Activated T-cell treated with anti-CD3 and anti-CD28 coated beads, Interleukin-2, amount 50 U/mL, for 4 hours (primary cell): ENCODE data around the gene NUDT6. TPM values are rescaled to one million over a fixed set of nuclear protein-coding genes. Genes with fewer than 3 reads are reported as not detected.
"Not testable (repeated sequence)": the region's sequence is repeated elsewhere in the genome, so short reads cannot be mapped to it uniquely, and the experiment has no call there.

Experiments
- ATAC-seq, 2 donors: fragments of 200-7000 bp; cut with Tn5 transposase; one replicate each; pipeline ENCODE4 v1.10.0; 2021
- DNase-seq: peaks from one replicate; pipeline ENCODE4 v3.0.0-alpha.2; 2020
- H3K27me3 Mint-ChIP-seq: one replicate; pipeline ENCODE4 v1.8.0; 2021; ENCODE audit warnings: low read depth, mixed read lengths
- H3K36me3 Mint-ChIP-seq: one replicate; pipeline ENCODE4 v1.8.0; 2022; ENCODE audit warnings: mixed read lengths; ENCODE audit not compliant: insufficient read depth
- H3K4me1 Mint-ChIP-seq: one replicate; pipeline ENCODE4 v1.8.0; 2021; ENCODE audit warnings: low read depth, mixed read lengths
- H3K4me3 Mint-ChIP-seq: one replicate; pipeline ENCODE4 v1.8.0; 2021; ENCODE audit warnings: mild to moderate bottlenecking, moderate library complexity, mixed read lengths
- H3K9me3 Mint-ChIP-seq: one replicate; pipeline ENCODE4 v1.8.0; 2021; ENCODE audit warnings: mixed read lengths
- total RNA-seq, 3 donors: library from RNA; stranded (reverse); gene quantifications; one replicate each; pipeline ENCODE4 v1.2.1, GENCODE V29; 2021

The NUDT6 gene
- total RNA-seq, 3 donors from 2014 or later, result 1.0 to 2.0 (median 1.7) TPM

DNA sequence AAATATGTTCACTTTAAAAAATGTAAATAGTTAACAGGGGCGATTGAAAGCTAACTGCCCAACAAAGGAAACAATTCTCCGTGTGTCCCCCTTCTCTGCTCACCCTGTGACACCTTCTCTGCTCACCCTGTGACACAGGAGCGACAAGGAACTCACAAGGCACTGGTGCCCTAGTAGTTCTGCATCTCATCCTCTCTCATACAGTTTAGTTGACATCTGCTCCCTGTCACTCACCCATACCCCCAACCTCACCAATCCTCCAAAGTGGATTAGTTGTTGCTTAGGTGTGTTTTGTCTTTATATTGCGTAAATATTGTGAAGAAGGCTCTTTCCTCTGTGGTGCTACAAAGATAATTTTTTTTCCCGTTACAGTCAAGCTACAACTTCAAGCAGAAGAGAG, 46.4 kb downstream of the NUDT6 start:
- no peak for DNase-seq
- peaks cover 4% of the 10 kb centered on the region for H3K9me3 Mint-ChIP-seq
- ATAC-seq, result no peak
- H3K4me1 Mint-ChIP-seq, result no peaks in the 10 kb centered on the region
- peaks cover 2% of the 10 kb centered on the region for H3K36me3 Mint-ChIP-seq
- H3K27me3 Mint-ChIP-seq, result peaks cover 24% of the 10 kb centered on the region
- no peak overlapping the region for H3K4me3 Mint-ChIP-seq

DNA sequence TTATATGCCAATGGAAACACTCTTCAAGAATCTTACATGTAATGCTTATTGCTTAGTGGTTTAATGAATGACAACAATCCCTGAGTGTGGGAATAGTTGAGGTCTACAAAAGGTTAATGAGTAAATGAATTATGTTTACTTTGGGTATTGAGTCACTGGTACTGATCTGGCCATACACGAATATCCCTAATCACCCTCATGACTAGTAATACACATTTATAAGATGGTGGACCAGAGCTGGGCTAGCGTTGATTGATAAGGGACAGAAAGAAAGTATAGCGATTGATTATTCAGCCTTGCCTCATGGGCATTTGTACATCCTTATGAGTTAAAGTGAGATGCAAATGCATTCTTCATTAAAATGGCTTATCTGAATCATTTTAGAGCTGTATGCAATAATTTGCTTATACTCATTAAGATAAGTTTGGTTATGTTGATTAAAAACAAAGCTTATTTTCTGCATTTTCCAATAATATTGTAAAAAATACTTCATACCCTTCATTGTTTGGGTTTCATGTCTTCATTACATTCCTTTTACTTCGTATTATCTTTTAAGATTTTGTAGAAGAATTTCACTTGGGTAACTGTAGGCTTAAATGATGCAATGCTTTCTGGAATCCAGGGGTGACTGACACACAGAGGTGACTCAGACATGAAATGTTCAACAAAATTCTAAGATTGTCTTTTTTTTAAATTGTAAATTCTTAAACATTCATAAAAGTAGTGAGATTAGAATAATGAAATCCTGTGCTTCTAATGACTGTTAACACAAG, 48.4 kb downstream of the NUDT6 start:
- Mint-ChIP-seq H3K27me3 (peaks cover 31% of the 10 kb centered on the region), H3K4me3 (no peak overlapping the region), H3K4me1 (no peaks in the 10 kb centered on the region), H3K9me3 (peaks cover 4% of the 10 kb centered on the region), H3K36me3 (no peaks in the 10 kb centered on the region)
- DNase-seq (no peak), ATAC-seq (no peak)

DNA sequence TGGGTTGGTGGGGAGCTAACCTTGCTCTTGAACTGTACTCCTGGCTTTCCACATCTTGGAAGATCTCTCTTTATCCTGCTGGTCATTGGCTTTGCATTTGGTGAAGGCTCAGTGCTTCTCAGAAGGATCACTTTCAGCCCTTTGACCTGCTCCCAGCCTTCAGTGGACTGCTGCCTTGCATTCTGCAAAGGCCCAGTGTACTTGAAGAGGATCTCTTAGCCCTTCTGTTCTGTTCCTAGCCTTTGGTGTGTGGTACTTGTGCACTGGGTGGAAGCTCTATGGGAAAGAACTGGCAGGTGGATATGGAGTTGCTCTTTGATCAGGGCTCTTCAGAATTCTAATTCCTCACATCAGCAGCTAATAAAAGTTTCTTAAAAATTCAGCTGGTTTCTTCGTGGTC, 49.3 kb downstream of the NUDT6 start:
- Mint-ChIP-seq H3K27me3 (peaks cover 36% of the 10 kb centered on the region), H3K4me1 (no peaks in the 10 kb centered on the region), H3K4me3 (no peak overlapping the region), H3K9me3 (peaks cover 4% of the 10 kb centered on the region), H3K36me3 (no peaks in the 10 kb centered on the region)
- no peak for ATAC-seq
- DNase-seq, result no peak

DNA sequence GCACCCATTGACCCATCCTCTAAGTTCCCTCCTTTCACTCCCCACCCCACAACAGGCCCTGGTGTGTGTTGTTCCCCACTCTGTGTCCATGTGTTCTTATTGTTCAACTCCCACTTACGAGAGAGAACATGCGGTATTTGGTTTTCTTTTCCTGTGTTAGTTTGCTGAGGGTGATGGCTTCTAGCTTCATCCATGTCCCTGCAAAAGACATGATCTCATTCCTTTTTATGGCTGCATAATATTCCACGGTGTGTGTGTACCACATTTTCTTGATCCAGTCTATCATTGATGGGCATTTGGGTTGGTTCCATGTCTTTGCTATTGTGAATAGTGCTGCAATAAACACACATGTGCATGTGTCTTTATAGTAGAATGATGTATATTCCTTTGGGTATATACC, 54.2 kb downstream of the NUDT6 start:
- not testable (repeated sequence) for ATAC-seq, H3K4me1 Mint-ChIP-seq, H3K36me3 Mint-ChIP-seq, H3K4me3 Mint-ChIP-seq, H3K9me3 Mint-ChIP-seq, DNase-seq
- peaks cover 35% of the 10 kb centered on the region for H3K27me3 Mint-ChIP-seq

DNA sequence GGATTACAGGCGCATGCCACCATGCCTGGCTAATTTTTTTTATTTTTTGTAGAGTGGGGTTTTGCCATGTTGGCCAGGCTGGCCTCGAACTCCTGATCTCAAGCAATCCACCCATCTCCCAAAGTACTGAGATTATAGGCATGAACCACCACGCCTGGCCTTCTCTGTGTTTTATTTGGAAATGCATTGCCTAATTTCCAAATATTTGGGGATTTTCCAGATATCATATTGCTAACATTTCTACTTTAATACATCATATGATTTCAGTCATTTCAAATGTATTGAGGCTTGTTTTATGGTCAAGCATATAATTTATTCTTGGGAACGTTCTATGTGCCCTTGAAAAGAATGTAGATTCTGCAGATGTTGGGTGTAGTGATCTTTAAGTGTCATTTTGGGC, 57.0 kb downstream of the NUDT6 start:
- Mint-ChIP-seq H3K27me3 (peaks cover 26% of the 10 kb centered on the region), H3K36me3 (no peaks in the 10 kb centered on the region), H3K4me1 (no peaks in the 10 kb centered on the region), H3K4me3 (no peak overlapping the region), H3K9me3 (no peaks in the 10 kb centered on the region)
- no peak for DNase-seq
- no peak for ATAC-seq

DNA sequence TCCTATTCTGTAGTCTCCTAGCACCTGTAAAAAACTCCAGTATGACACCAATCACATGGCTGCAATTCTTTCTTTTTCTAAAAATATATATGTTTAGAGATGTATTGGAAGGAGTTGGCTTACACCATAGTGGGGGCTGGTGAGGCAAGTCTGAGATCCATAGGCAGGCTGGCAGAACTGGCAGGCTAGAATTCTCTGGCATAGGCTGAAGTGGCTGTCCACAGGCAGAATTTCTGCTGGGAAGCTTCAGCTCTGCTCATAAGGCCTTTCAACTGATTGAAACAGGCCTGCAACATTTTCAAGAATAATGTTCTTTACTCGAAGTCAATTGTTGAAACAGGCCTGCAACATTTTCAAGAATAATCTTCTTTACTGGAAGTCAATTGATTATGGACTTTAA, 58.8 kb downstream of the NUDT6 start:
- no peak for ATAC-seq
- DNase-seq, result no peak
- H3K36me3 Mint-ChIP-seq, result no peaks in the 10 kb centered on the region
- H3K4me3 Mint-ChIP-seq, result no peak overlapping the region
- H3K9me3 Mint-ChIP-seq, result no peaks in the 10 kb centered on the region
- H3K4me1 Mint-ChIP-seq, result no peaks in the 10 kb centered on the region
- peaks cover 21% of the 10 kb centered on the region for H3K27me3 Mint-ChIP-seq

DNA sequence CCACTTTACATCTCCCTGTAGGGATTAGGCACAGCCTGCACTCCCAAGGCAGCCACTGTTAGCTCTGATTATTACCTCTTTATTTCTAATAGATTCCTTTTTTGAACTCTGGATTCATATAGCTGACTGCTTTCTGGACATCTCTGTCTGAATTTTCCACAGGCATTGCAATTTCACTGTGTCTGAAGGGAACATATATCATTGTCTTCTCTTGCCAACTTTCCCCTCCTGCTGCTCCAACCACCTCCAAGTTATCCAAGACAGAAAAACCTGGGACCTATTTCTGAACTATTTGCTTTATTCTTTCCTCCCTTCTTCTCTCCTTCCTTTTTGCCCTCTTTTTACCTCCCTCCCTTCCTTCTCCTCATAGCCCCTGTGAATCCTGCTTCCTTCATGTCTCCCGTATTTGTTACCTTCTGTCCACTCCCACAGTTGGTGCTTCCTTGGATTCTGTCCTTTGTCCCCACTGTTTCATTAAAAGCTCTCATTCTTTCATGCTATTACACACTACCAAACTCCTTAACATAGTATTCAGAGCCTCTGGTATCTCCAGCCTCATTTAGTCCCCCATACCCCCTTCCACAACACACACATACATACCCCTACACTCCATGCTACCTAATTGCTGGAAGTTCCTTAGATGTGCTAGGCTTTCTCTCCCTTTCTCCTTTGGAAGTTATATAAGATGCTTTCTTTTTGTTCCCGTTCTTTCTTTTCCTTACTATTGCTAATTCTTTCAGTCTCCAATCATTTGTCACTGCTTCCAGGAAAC, 61.0 kb downstream of the NUDT6 start:
- H3K9me3 Mint-ChIP-seq, result no peaks in the 10 kb centered on the region
- peaks cover 17% of the 10 kb centered on the region for H3K27me3 Mint-ChIP-seq

DNA sequence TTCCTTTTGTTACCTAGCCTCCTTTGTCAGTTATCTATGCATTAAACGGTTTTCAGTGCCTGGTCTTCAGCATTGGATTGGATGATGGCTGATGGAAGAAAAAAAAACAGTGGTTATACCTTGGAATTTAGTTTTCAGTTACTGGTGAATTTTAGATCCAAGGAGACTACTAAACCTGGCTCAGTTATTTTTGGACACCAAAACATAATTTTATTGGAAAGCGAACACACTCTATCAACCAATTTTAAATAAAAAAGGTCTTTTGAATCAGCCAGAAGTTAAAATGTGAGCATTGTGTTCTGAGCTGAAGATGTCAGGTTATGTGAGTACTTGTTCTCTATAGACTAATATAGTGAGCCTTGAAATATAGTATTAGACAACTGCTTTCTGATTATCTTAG, 63.7 kb downstream of the NUDT6 start:
- ATAC-seq, result no peak
- peaks cover 13% of the 10 kb centered on the region for H3K27me3 Mint-ChIP-seq

More for the DNA sequence above, 61.0 kb downstream of the NUDT6 start:
- DNase-seq (no peak), ATAC-seq (no peak)
- no peak overlapping the region for H3K4me3 Mint-ChIP-seq
- H3K36me3 Mint-ChIP-seq, result no peaks in the 10 kb centered on the region
- H3K4me1 Mint-ChIP-seq, result no peaks in the 10 kb centered on the region

DNA sequence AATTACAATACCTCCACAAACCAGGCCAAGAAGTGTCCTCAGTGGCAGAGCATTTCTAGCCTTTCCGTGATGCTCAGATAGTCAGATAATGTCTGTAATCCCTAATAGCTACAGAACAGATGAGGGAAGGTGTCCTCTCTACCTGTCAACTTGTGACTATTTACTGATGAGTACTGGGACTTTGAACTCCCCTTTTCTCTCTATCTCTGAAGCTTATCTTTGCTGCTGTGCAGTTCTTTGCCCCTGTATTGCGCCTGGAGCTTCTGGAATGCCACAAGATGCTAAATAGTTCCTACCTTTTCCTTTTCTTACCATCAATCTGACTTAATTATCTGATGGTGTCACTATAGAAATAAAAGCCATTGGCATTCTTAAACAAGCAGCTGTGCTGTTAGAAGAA, 65.2 kb downstream of the NUDT6 start:
- Mint-ChIP-seq H3K4me3 (no peak overlapping the region), H3K4me1 (no peaks in the 10 kb centered on the region)
- ATAC-seq, result no peak

More for the DNA sequence above, 63.7 kb downstream of the NUDT6 start:
- Mint-ChIP-seq H3K9me3 (no peaks in the 10 kb centered on the region), H3K36me3 (no peaks in the 10 kb centered on the region), H3K4me3 (no peak overlapping the region), H3K4me1 (no peaks in the 10 kb centered on the region)
- no peak for DNase-seq

DNA sequence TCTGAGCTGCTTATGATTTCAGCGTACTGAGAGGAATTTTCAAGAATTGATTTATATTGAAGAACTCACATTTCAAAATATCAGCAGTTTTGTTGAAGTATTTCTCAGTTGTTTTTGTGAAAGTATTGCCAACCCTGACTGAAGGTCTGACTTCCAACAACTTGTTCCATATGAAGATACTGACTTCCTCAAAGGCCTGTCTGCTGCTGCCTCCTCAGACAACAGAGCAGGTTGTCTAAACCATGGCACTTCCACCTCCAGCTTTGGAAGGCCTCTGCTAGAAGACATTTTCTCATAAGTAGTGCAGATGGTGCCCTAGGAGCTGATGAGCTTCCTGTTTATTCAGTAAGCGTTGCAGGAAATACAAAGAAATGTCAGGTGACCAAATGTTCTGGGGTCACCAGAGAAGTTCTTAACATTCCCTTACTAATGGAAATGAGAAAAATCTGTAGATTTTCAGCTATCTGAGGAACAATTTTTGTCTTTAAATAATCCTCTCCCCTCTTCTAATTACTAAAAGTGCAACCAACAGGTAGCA, 67.0 kb downstream of the NUDT6 start:
- Mint-ChIP-seq H3K36me3 (no peaks in the 10 kb centered on the region), H3K9me3 (no peaks in the 10 kb centered on the region), H3K4me1 (no peaks in the 10 kb centered on the region), H3K4me3 (no peak overlapping the region), H3K27me3 (peaks cover 2% of the 10 kb centered on the region)
- no peak for DNase-seq
- ATAC-seq, result no peak

More for the DNA sequence above, 65.2 kb downstream of the NUDT6 start:
- Mint-ChIP-seq H3K36me3 (no peaks in the 10 kb centered on the region), H3K27me3 (peaks cover 11% of the 10 kb centered on the region), H3K9me3 (no peaks in the 10 kb centered on the region)
- no peak for DNase-seq

DNA sequence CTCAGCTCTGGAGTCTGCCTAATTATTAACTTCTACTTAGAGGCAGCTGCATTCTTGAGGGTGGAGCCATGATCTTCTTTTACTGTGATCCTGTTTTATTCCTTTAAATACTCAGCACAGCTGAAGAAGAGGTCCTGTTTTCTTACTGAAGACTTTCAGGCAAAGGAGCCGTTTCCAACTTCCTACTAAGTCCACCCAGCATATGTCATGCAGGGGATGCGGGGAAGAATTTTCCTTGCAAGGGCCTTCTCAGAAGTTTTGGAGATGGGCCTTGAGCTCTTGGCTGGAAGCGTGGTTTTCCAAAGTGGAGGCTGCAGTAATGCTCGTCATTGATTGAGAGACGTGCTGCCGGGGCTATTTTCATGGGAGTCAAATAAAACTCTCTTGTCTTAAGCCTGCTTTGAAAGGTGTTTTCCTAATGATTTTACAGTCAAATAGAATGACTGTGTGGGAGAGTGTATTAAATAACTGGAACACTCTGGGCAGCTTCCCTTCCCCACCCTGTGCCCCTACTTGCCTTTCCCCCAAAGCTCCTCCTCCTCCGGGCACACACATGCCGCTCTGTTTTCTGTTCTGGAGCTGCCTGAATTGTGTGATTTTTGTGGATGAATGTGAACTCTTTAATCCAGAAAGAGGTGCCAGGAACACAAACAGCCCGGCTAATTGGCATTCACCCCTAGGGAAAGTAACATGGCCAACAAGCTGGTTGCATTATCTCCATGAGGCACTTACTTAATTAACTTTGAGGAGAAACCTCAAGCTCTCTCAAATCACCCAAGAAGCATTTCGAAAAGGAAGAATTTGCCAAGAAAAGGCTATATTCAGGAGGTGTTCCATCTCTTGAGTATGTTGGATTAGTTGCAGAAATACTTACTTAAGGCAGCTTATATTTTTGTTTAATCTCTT, 67.7 kb downstream of the NUDT6 start:
- Mint-ChIP-seq H3K9me3 (no peaks in the 10 kb centered on the region), H3K4me3 (no peak overlapping the region), H3K4me1 (no peaks in the 10 kb centered on the region), H3K27me3 (peaks cover 4% of the 10 kb centered on the region), H3K36me3 (no peaks in the 10 kb centered on the region)
- ATAC-seq (no peak), DNase-seq (no peak)

DNA sequence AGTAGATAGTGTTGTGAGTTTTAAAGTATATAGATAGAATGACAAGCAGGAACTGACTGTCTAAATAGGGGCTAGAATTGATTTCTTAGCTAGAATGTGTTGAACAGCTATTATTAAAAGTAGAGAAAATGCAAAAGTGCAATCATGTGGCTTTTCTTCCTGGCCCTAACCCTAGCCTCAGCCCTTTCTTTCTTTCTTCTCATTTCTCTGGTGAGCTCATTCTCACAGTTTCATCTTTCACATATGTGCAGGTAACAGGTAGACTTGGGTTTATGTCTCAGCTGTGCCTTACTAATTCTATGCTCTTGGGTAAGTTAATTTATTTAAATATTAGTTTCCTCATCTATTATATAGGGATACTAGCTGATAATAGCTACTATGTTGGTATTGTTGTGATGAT, 70.8 kb downstream of the NUDT6 start:
- Mint-ChIP-seq H3K27me3 (peaks cover 10% of the 10 kb centered on the region), H3K4me3 (no peak overlapping the region), H3K4me1 (no peaks in the 10 kb centered on the region), H3K36me3 (no peaks in the 10 kb centered on the region), H3K9me3 (no peaks in the 10 kb centered on the region)
- ATAC-seq (no peak), DNase-seq (no peak)

DNA sequence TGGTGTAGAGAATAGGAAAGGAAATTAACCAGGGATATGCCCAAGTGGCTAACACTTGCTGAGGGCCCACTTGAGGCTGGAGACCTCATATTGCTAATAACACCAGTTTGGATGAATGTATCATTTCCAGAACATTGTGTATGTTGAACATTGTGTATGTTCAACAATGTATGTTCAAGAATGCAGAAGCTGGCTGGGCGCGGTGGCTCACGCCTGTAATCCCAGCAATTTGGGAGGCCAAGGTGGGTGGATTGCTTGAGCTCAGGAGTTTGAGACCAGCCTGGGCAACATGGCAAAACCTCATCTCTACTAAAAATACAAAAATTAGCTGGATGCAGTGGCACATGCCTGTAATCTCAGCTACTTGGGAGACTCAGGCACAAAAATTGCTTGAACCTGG, 72.6 kb downstream of the NUDT6 start:
- DNase-seq, H3K9me3 Mint-ChIP-seq, H3K4me1 Mint-ChIP-seq, ATAC-seq, H3K4me3 Mint-ChIP-seq, H3K36me3 Mint-ChIP-seq: not testable (repeated sequence)
- peaks cover 10% of the 10 kb centered on the region for H3K27me3 Mint-ChIP-seq

DNA sequence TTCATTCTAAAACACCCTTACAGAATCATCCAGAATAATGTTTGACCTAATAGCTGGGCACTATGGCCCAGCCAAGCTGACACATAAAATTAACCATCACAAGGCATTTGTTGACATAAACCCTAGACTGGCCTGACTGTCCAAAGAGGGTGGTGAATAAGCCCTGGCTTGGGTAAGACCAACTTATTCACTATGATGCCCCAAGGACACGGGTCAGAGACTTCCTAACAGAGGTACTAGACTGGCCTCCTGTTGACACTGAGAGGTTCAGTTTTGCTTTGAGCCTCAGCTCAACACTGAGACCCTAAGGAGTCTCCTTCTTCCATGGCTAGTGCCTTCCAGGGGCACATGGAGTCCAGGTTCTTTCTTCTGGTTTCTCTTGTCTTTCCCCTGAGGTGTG, 74.5 kb downstream of the NUDT6 start:
- ATAC-seq (no peak), DNase-seq (no peak)
- peaks cover 13% of the 10 kb centered on the region for H3K27me3 Mint-ChIP-seq
- H3K9me3 Mint-ChIP-seq, result no peaks in the 10 kb centered on the region
- no peaks in the 10 kb centered on the region for H3K36me3 Mint-ChIP-seq
- no peak overlapping the region for H3K4me3 Mint-ChIP-seq
- H3K4me1 Mint-ChIP-seq, result no peaks in the 10 kb centered on the region
